ENCODE measurements around the gene DKK3.

DNA sequence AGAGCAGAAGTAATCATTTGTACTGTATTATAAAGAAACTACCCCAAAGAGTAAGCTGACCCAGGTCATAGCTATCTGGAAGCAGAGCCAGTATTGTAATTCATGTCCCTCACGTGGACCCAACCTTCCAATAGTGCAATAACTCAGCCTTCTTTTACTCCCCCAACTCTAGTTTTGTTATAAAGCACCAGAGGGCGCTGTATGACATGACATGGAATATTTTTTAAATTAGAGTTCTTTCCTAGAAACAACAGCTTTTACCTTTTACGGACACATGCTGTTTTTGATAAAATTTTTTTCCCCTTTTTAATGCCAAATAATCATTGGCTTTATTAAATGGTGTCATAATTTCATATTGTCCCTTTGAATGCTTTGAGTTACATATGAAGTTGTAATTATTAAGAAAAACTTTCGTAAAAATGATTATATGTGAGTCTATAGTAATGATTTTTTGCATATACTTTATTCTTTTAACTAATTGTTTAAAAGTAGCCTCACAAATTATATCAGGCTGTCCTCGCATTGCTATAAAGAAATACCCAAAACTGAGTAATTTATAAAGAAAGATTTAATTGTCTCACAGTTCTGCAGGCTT lies 76.9 kb downstream of the DKK3 start:
- TF ChIP-seq POLR2A (IDR thresholded peaks at IDR 0.05; ENCODE audit: low read depth, low read length) = no peak
- no peak for TF ChIP-seq POLR2AphosphoS5 (IDR thresholded peaks at IDR 0.05; ENCODE audit: low read depth, low read length)
- no peak for TF ChIP-seq SPI1 (IDR thresholded peaks at IDR 0.05; ENCODE audit: low read depth, low read length)
- no peak for TF ChIP-seq TAF1 (IDR thresholded peaks at IDR 0.05; ENCODE audit: low read depth, low read length)
- no peak for TF ChIP-seq POU2F2 (IDR thresholded peaks at IDR 0.05; ENCODE audit: low read depth, low read length)
- no peak for TF ChIP-seq PAX5 (IDR thresholded peaks at IDR 0.05; ENCODE audit: insufficient read depth, low read length, severe bottlenecking)
